ENCODE data around the gene B3GALT5. TPM values are rescaled to one million over a fixed set of nuclear protein-coding genes. Genes with fewer than 3 reads are reported as not detected.

The B3GALT5 gene
- total RNA-seq, 1 donor from 2014 or later: not detected

DNA sequence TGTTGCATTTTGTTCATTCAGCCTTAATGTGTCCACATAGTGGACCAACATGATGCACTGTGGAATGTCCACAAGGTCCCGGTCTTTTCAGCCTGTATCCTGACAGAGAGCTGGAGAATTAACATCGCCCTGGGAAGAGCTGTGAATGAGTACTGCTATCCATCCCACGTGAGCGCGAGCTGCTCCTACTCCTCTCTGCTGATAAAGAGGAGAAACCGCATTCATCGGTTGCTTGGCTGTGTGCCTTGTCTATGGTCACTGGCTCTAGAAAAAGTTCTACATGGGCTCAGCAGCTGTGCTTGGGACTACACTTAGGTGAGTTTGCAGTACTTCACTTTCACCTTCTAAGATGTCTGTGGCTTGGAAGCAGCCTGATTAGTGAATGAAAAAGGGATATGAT, 101.2 kb downstream of the B3GALT5 start:
- no peak for ATAC-seq (ENCODE audit: low read depth)
- no peak overlapping the region for H3K4me3 Mint-ChIP-seq
- H3K27ac Mint-ChIP-seq: no peak overlapping the region
- no peaks in the 10 kb centered on the region for H3K36me3 Mint-ChIP-seq (ENCODE audit: low read depth)
- TF ChIP-seq, protein P1, sequence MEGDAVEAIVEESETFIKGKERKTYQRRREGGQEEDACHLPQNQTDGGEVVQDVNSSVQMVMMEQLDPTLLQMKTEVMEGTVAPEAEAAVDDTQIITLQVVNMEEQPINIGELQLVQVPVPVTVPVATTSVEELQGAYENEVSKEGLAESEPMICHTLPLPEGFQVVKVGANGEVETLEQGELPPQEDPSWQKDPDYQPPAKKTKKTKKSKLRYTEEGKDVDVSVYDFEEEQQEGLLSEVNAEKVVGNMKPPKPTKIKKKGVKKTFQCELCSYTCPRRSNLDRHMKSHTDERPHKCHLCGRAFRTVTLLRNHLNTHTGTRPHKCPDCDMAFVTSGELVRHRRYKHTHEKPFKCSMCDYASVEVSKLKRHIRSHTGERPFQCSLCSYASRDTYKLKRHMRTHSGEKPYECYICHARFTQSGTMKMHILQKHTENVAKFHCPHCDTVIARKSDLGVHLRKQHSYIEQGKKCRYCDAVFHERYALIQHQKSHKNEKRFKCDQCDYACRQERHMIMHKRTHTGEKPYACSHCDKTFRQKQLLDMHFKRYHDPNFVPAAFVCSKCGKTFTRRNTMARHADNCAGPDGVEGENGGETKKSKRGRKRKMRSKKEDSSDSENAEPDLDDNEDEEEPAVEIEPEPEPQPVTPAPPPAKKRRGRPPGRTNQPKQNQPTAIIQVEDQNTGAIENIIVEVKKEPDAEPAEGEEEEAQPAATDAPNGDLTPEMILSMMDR (IDR thresholded peaks at IDR 0.05): no peak
- H3K9me3 Mint-ChIP-seq: no peaks in the 10 kb centered on the region
- no peak for DNase-seq
- H3K4me1 Mint-ChIP-seq: no peaks in the 10 kb centered on the region
- ChIA-PET CTCF (no interaction called here), POLR2A (no interaction called here)
- H3K27me3 Mint-ChIP-seq: peaks cover 3% of the 10 kb centered on the region
- intact Hi-C loops (cut with micrococcal nuclease): no loop called here

DNA sequence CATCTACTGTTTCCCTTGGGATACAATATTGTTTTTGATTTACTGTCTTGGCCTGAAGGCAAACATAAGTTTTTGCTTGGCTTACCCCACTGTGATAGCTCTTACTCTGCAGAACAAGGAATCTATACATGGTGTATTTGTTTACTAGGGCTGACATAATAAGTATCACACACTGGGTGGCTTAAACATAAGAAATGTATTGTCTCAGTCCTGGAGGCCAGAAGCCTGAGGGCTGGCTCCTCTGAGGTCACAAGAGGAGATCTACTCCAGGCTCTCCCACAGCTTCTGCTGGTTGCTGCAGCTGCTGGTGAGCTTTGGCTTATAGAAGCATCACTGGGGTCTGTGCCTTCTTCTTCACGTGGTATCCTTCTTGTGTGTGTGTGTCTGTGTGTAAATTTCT, 101.6 kb downstream of the B3GALT5 start:
- no peaks in the 10 kb centered on the region for H3K9me3 Mint-ChIP-seq

DNA sequence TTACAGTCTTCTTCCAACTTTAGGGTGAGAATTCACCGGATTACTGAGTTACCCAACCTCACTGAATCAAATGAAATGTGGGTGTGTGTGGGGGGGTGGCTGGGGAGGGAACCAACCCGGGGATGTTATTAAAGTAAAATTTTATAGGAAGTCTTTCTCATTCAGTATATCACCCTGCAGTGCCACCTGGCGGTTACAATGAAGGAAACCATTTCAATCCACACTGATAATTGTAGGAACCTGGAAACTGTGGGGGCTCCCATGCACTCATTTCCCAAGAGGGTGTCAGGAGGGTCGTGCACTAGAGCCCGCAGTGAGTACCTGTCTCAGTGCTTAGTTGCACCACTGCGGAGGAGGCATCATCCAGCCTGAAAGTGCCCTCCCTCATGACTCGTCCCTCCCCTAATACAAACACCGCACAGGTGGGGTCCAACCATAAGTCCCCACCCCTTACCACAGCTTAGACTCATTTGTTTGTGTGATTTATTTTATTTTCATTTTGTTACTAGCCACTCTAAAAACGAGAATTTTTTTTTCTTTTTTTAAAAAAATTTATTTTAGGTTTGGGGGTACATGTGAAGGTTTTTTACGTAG, 103.2 kb downstream of the B3GALT5 start:
- POLR2A ChIA-PET: no interaction called here
- DNase-seq: no peak
- H3K4me3 Mint-ChIP-seq: no peak overlapping the region
- H3K36me3 Mint-ChIP-seq (ENCODE audit: low read depth): no peaks in the 10 kb centered on the region
- H3K4me1 Mint-ChIP-seq: no peaks in the 10 kb centered on the region
- TF ChIP-seq, protein P1 (IDR thresholded peaks at IDR 0.05): peak; percentile 44
- ATAC-seq (ENCODE audit: low read depth): no peak
- peaks cover 3% of the 10 kb centered on the region for H3K27me3 Mint-ChIP-seq
- intact Hi-C loops (cut with micrococcal nuclease): no loop called here
- CTCF ChIA-PET: interaction anchor here (0.7 to 1.5 kb wide), 3 partner anchors 197 to 201 kb away, joined by 3 to 12 read pairs (median 8); no protein-coding TSS in a partner anchor
- no peaks in the 10 kb centered on the region for H3K9me3 Mint-ChIP-seq
- no peak overlapping the region for H3K27ac Mint-ChIP-seq

More for the DNA sequence above, 101.6 kb downstream of the B3GALT5 start:
- TF ChIP-seq, protein P1 (IDR thresholded peaks at IDR 0.05): no peak
- intact Hi-C loops (cut with micrococcal nuclease): no loop called here
- DNase-seq: no peak
- H3K27me3 Mint-ChIP-seq: peaks cover 3% of the 10 kb centered on the region
- no peak overlapping the region for H3K4me3 Mint-ChIP-seq
- H3K27ac Mint-ChIP-seq: no peak overlapping the region
- ATAC-seq (ENCODE audit: low read depth): no peak
- CTCF ChIA-PET: interaction anchor here (1.3 kb wide), 1 partner anchor 196 kb away, joined by 8 read pairs; no protein-coding TSS in a partner anchor
- no peaks in the 10 kb centered on the region for H3K36me3 Mint-ChIP-seq (ENCODE audit: low read depth)
- H3K4me1 Mint-ChIP-seq: no peaks in the 10 kb centered on the region
- POLR2A ChIA-PET: no interaction called here

DNA sequence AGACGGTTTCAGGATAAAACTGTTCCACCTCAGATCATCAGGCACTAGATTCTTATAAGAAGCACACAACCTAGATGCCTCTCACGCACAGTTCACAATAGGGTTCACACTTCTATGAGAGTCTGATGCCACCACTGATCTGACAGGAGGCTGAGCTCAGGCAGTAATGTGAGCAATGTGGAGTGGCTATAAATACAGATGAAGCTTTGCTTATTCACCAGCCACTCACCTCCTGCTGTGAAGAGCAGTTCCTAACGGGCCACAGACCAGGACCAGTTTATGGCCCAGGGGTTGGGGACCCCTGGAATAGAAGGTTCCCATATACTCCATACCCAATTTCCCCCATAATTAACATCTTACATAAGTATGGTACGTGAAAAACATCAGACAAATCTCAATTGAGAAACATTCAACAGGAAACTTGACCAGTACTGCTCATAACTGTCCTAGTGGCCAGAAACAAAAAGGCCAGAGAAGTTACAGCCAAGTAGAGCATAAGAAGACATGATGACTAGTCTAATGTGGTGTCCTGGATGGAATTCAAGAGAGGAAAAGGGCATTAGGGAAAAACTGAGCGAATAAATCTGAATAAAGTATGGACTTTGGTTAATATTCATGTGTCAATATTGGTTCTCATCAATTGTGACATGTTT, 107.5 kb downstream of the B3GALT5 start:
- POLR2A ChIA-PET: no interaction called here
- H3K9me3 Mint-ChIP-seq: no peaks in the 10 kb centered on the region
- DNase-seq (no peak), ATAC-seq (ENCODE audit: low read depth) (no peak)
- H3K27me3 Mint-ChIP-seq: peaks cover 3% of the 10 kb centered on the region
- CTCF ChIA-PET: no interaction called here
- H3K36me3 Mint-ChIP-seq (ENCODE audit: low read depth): no peaks in the 10 kb centered on the region
- TF ChIP-seq, protein P1 (IDR thresholded peaks at IDR 0.05): no peak
- H3K4me1 Mint-ChIP-seq: no peaks in the 10 kb centered on the region
- no peak overlapping the region for H3K27ac Mint-ChIP-seq
- H3K4me3 Mint-ChIP-seq: no peak overlapping the region
- intact Hi-C loops (cut with micrococcal nuclease): no loop called here

DNA sequence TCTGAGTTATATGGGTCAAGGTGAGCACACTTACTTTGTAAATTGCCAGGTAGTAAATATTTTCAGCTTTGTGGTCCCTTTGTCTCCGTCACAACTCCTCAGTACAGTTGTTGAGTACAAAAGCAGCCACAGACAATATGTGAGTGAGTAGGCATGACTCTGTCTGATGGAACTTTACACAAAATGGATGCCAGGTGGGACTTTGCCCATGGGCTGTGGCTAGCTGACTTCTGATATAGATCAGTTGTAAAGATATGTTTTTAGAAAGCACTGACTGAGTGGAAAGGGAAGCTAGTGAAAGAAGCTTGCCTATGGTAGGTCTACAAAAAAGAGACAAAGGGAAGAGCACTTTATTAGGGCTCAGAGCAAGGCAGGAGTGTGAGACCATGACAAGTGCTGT, 109.1 kb downstream of the B3GALT5 start:
- CTCF ChIA-PET: no interaction called here
- H3K27ac Mint-ChIP-seq: no peak overlapping the region
- intact Hi-C loops (cut with micrococcal nuclease): no loop called here
- TF ChIP-seq, protein P1 (IDR thresholded peaks at IDR 0.05): no peak
- no peak overlapping the region for H3K4me3 Mint-ChIP-seq
- H3K27me3 Mint-ChIP-seq: peaks cover 3% of the 10 kb centered on the region
- ATAC-seq (ENCODE audit: low read depth): no peak
- POLR2A ChIA-PET: no interaction called here
- no peaks in the 10 kb centered on the region for H3K9me3 Mint-ChIP-seq
- DNase-seq: no peak
- no peaks in the 10 kb centered on the region for H3K4me1 Mint-ChIP-seq
- no peaks in the 10 kb centered on the region for H3K36me3 Mint-ChIP-seq (ENCODE audit: low read depth)

Other genes with a start within 250 kb of the B3GALT5 start
- 0.33 and 0.86 TPM in 2 replicates for gene LCA5L, start 167.2 kb upstream of the B3GALT5 start, total RNA-seq
- 0.33 and 1.2 TPM in 2 replicates for gene SH3BGR, start 161.0 kb upstream of the B3GALT5 start, total RNA-seq
- gene IGSF5, start 132.2 kb downstream of the B3GALT5 start, total RNA-seq: not detected in 2 replicates